GM23338 (cell line): ENCODE data around the gene KCTD3.

Source experiments
- CREB1 ChIP-seq: fragments of 250-450 bp; sonication (Bioruptor Pico); IDR thresholded peaks from 2 replicates; pipeline ENCODE4 v1.5.0; 2020; ENCODE audit warnings: low read depth, mild to moderate bottlenecking, moderate library complexity
- EZH2 ChIP-seq: fragments of 200-600 bp; sonication (generic); IDR thresholded peaks from one replicate; pipeline ENCODE4 v1.8.0; 2017; ENCODE audit warnings: antibody characterized with exemption, mild to moderate bottlenecking, low read depth; ENCODE audit not compliant: unreplicated experiment
- JUNB ChIP-seq: IDR thresholded peaks from one replicate; pipeline ENCODE4 v1.6.1; 2016; ENCODE audit warnings: antibody characterized with exemption; ENCODE audit not compliant: unreplicated experiment
- POLR2AphosphoS5 ChIP-seq: IDR thresholded peaks from 2 replicates; pipeline ENCODE4 v1.6.1; 2016; ENCODE audit warnings: antibody characterized with exemption, low read depth
- ZNF331 ChIP-seq: fragments of 250-450 bp; sonication (Bioruptor Pico); IDR thresholded peaks from 2 replicates; pipeline ENCODE4 v1.5.0; 2020; ENCODE audit warnings: low read depth, mild to moderate bottlenecking, moderate library complexity
- TF ChIP-seq, protein P1 (sequence below), 2 experiments: fragments of 200-600 bp in 1 of 2; sonication (generic) in 1 of 2; conservative IDR thresholded peaks; 2 replicates each; pipeline versions ENCODE4 v1.5.1 to v1.6.1; 2016 to 2017; ENCODE audit warnings: antibody characterized with exemption in 2 of 2, low read depth in 2 of 2, mild to moderate bottlenecking in 2 of 2, moderate library complexity in 1 of 2
- TF ChIP-seq, protein P2 (sequence below): IDR thresholded peaks from one replicate; pipeline ENCODE4 v1.6.1; 2018; ENCODE audit warnings: antibody characterized with exemption; ENCODE audit not compliant: unreplicated experiment

DNA sequence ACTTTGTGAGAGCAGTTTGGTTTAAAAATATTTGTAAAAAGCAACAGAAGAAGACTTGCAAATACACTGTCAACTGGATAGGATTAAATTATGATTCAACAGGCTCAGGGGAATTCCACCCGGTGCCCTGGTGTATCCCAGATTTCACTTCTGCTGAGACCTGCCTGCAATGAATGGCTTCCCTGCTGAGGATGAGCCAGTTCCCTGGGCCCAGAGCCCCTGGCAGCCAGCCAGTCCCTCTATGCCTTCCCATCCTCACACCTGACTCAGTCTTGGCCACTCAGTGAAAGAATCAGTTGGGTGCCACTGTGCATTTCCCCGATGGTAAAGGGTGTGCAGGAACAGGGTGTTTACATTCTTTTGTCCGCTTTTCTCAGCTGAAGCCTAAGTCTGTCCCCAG lies 64.4 kb downstream of the KCTD3 start:
- TF ChIP-seq, protein P1, sequence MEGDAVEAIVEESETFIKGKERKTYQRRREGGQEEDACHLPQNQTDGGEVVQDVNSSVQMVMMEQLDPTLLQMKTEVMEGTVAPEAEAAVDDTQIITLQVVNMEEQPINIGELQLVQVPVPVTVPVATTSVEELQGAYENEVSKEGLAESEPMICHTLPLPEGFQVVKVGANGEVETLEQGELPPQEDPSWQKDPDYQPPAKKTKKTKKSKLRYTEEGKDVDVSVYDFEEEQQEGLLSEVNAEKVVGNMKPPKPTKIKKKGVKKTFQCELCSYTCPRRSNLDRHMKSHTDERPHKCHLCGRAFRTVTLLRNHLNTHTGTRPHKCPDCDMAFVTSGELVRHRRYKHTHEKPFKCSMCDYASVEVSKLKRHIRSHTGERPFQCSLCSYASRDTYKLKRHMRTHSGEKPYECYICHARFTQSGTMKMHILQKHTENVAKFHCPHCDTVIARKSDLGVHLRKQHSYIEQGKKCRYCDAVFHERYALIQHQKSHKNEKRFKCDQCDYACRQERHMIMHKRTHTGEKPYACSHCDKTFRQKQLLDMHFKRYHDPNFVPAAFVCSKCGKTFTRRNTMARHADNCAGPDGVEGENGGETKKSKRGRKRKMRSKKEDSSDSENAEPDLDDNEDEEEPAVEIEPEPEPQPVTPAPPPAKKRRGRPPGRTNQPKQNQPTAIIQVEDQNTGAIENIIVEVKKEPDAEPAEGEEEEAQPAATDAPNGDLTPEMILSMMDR (conservative IDR thresholded peaks at IDR 0.05; ENCODE audit: low read depth in 2 of 2), result no peak
- TF ChIP-seq, protein P2, sequence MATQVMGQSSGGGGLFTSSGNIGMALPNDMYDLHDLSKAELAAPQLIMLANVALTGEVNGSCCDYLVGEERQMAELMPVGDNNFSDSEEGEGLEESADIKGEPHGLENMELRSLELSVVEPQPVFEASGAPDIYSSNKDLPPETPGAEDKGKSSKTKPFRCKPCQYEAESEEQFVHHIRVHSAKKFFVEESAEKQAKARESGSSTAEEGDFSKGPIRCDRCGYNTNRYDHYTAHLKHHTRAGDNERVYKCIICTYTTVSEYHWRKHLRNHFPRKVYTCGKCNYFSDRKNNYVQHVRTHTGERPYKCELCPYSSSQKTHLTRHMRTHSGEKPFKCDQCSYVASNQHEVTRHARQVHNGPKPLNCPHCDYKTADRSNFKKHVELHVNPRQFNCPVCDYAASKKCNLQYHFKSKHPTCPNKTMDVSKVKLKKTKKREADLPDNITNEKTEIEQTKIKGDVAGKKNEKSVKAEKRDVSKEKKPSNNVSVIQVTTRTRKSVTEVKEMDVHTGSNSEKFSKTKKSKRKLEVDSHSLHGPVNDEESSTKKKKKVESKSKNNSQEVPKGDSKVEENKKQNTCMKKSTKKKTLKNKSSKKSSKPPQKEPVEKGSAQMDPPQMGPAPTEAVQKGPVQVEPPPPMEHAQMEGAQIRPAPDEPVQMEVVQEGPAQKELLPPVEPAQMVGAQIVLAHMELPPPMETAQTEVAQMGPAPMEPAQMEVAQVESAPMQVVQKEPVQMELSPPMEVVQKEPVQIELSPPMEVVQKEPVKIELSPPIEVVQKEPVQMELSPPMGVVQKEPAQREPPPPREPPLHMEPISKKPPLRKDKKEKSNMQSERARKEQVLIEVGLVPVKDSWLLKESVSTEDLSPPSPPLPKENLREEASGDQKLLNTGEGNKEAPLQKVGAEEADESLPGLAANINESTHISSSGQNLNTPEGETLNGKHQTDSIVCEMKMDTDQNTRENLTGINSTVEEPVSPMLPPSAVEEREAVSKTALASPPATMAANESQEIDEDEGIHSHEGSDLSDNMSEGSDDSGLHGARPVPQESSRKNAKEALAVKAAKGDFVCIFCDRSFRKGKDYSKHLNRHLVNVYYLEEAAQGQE, result no peak
- TF ChIP-seq POLR2AphosphoS5 (no peak), JUNB (no peak), CREB1 (CRISPR knock-in tag) (no peak), EZH2 (no peak), ZNF331 (CRISPR knock-in tag) (no peak)
